ENCODE results near the gene OLIG1.
A peak's percentile ranks its signal among the peaks of the same experiment; 100 is the strongest.

Gene OLIG1

GRCh38 chr21:33058527-33058926 lies 11.4 kb upstream of the OLIG1 start:
- in situ Hi-C loops (cut with MboI; ENCODE audit: low pct_unique_long_range_greater_than_20kb, low sequenced_read_pairs) = no loop called here
- no peak for DNase-seq

GRCh38 chr21:33058957-33059356 lies 11.0 kb upstream of the OLIG1 start:
- DNase-seq = peak; percentile 14
- in situ Hi-C loops (cut with MboI; ENCODE audit: low pct_unique_long_range_greater_than_20kb, low sequenced_read_pairs) = no loop called here

- peak; percentile 81 for DNase-seq
- in situ Hi-C loops (cut with MboI; ENCODE audit: low pct_unique_long_range_greater_than_20kb, low sequenced_read_pairs) = no loop called here
These were observed 10.5 kb upstream of the OLIG1 start for GRCh38 chr21:33059380-33059841.

GRCh38 chr21:33061233-33061632 lies 8.7 kb upstream of the OLIG1 start:
- in situ Hi-C loops (cut with MboI; ENCODE audit: low pct_unique_long_range_greater_than_20kb, low sequenced_read_pairs) = no loop called here
- no peak for DNase-seq

- DNase-seq = peak; percentile 20
- in situ Hi-C loops (cut with MboI; ENCODE audit: low pct_unique_long_range_greater_than_20kb, low sequenced_read_pairs) = no loop called here
These were observed 6.5 kb upstream of the OLIG1 start for GRCh38 chr21:33063375-33063883.

GRCh38 chr21:33063907-33064622 lies 5.9 kb upstream of the OLIG1 start:
- in situ Hi-C loops (cut with MboI; ENCODE audit: low pct_unique_long_range_greater_than_20kb, low sequenced_read_pairs) = no loop called here
- no peak for DNase-seq

- no peak for DNase-seq
- in situ Hi-C loops (cut with MboI; ENCODE audit: low pct_unique_long_range_greater_than_20kb, low sequenced_read_pairs) = no loop called here
These were observed 5.1 kb upstream of the OLIG1 start for GRCh38 chr21:33064623-33065390.

- DNase-seq = no peak
- in situ Hi-C loops (cut with MboI; ENCODE audit: low pct_unique_long_range_greater_than_20kb, low sequenced_read_pairs) = no loop called here
These were observed 2.9 kb upstream of the OLIG1 start for GRCh38 chr21:33067043-33067442.

- DNase-seq = peak; percentile 94
These were observed 2.5 kb upstream of the OLIG1 start for GRCh38 chr21:33067457-33067856.

GRCh38 chr21:33069243-33069642 lies 698 bp upstream of the OLIG1 start:
- in situ Hi-C loops (cut with MboI; ENCODE audit: low pct_unique_long_range_greater_than_20kb, low sequenced_read_pairs) = no loop called here
- DNase-seq = no peak

More at GRCh38 chr21:33067457-33067856, 2.5 kb upstream of the OLIG1 start:
- in situ Hi-C loops (cut with MboI; ENCODE audit: low pct_unique_long_range_greater_than_20kb, low sequenced_read_pairs) = no loop called here

- in situ Hi-C loops (cut with MboI; ENCODE audit: low pct_unique_long_range_greater_than_20kb, low sequenced_read_pairs) = no loop called here
- no peak for DNase-seq
These were observed 322 bp upstream of the OLIG1 start for GRCh38 chr21:33069645-33069993.

GRCh38 chr21:33070744-33070997 lies 730 bp downstream of the OLIG1 start:
- in situ Hi-C loops (cut with MboI; ENCODE audit: low pct_unique_long_range_greater_than_20kb, low sequenced_read_pairs) = no loop called here
- no peak for DNase-seq

GRCh38 chr21:33070998-33071769 lies 1.2 kb downstream of the OLIG1 start:
- DNase-seq = no peak
- in situ Hi-C loops (cut with MboI; ENCODE audit: low pct_unique_long_range_greater_than_20kb, low sequenced_read_pairs) = no loop called here

- in situ Hi-C loops (cut with MboI; ENCODE audit: low pct_unique_long_range_greater_than_20kb, low sequenced_read_pairs) = no loop called here
- no peak for DNase-seq
These were observed 1.9 kb downstream of the OLIG1 start for GRCh38 chr21:33071770-33072306.

- no peak for DNase-seq
- in situ Hi-C loops (cut with MboI; ENCODE audit: low pct_unique_long_range_greater_than_20kb, low sequenced_read_pairs) = no loop called here
These were observed 3.7 kb downstream of the OLIG1 start for GRCh38 chr21:33073636-33074035.

- in situ Hi-C loops (cut with MboI; ENCODE audit: low pct_unique_long_range_greater_than_20kb, low sequenced_read_pairs) = no loop called here
- DNase-seq = no peak
These were observed 5.2 kb downstream of the OLIG1 start for GRCh38 chr21:33075128-33075527.

GRCh38 chr21:33075596-33076195 lies 5.8 kb downstream of the OLIG1 start:
- in situ Hi-C loops (cut with MboI; ENCODE audit: low pct_unique_long_range_greater_than_20kb, low sequenced_read_pairs) = no loop called here
- DNase-seq = no peak

- in situ Hi-C loops (cut with MboI; ENCODE audit: low pct_unique_long_range_greater_than_20kb, low sequenced_read_pairs) = no loop called here
- no peak for DNase-seq
These were observed 6.8 kb downstream of the OLIG1 start for GRCh38 chr21:33076600-33077329.

All from KBM-7 (cell line).